Keratinocyte (primary cell): ENCODE measurements around the gene LRRN4CL. TPM values are rescaled to one million over a fixed set of nuclear protein-coding genes. Genes with fewer than 3 reads are reported as not detected.

Experiments used
- DNase-seq: peaks from one replicate; pipeline ENCODE4 v3.0.0-alpha.2; 2011; ENCODE audit warnings: low read depth, missing footprints, low spot score
- FAIRE-seq: peaks from 2 replicates; lab custom pipeline; 2011; peaks lifted over from hg19 to GRCh38; lab: Jason Lieb, UNC
- H2AFZ ChIP-seq: 2 replicates; pipeline ENCODE4 v1.6.0; 2012; ENCODE audit warnings: low read length, control low read depth, inconsistent platforms; ENCODE audit not compliant: control insufficient read depth
- H3K27ac ChIP-seq: 2 replicates; pipeline ENCODE4 v1.5.1; 2011; ENCODE audit warnings: low read length; ENCODE audit not compliant: control insufficient read depth, insufficient read depth
- H3K27me3 ChIP-seq: 3 replicates; pipeline ENCODE4 v1.6.0; 2011; ENCODE audit warnings: low read length; ENCODE audit not compliant: control insufficient read depth, insufficient read depth; ENCODE audit errors: extremely low read depth
- H3K36me3 ChIP-seq, 2 experiments: 2 replicates in 1 of 2; 3 replicates in 1 of 2; pipeline ENCODE4 v1.5.1; 2011; ENCODE audit warnings: low read length in 2 of 2, mild to moderate bottlenecking in 1 of 2; ENCODE audit not compliant: control insufficient read depth in 2 of 2, insufficient read depth in 2 of 2; ENCODE audit errors: extremely low read depth in 1 of 2
- H3K4me1 ChIP-seq: 3 replicates; pipeline ENCODE4 v1.5.1; 2011; ENCODE audit warnings: low read length; ENCODE audit not compliant: control insufficient read depth, insufficient read depth; ENCODE audit errors: extremely low read depth
- H3K4me2 ChIP-seq: 3 replicates; pipeline ENCODE4 v1.6.0; 2011; ENCODE audit warnings: low read depth, low read length; ENCODE audit not compliant: control insufficient read depth, insufficient read depth; ENCODE audit errors: extremely low read depth
- H3K4me3 ChIP-seq, 3 experiments: fragments of 200-600 bp in 1 of 3; sonication (generic) in 1 of 3; 2 replicates in 2 of 3; 3 replicates in 1 of 3; pipeline ENCODE4 v1.5.1; 2011 to 2016; ENCODE audit warnings: low read length in 3 of 3, mild to moderate bottlenecking in 3 of 3, control low read depth in 2 of 3, inconsistent platforms in 1 of 3, low read depth in 1 of 3, mixed read lengths in 1 of 3, mixed run types in 1 of 3, moderate library complexity in 1 of 3; ENCODE audit not compliant: control insufficient read depth in 2 of 3, insufficient read depth in 2 of 3; ENCODE audit errors: extremely low read depth in 1 of 3
- H3K79me2 ChIP-seq: 2 replicates; pipeline ENCODE4 v1.6.0; 2012; ENCODE audit warnings: low read length; ENCODE audit not compliant: control insufficient read depth, insufficient read depth
- H3K9ac ChIP-seq: 3 replicates; pipeline ENCODE4 v1.6.0; 2011; ENCODE audit warnings: low read length; ENCODE audit not compliant: control insufficient read depth, insufficient read depth; ENCODE audit errors: extremely low read depth
- H3K9me1 ChIP-seq: 3 replicates; pipeline ENCODE4 v1.6.0; 2011; ENCODE audit warnings: low read length; ENCODE audit not compliant: control insufficient read depth, insufficient read depth; ENCODE audit errors: extremely low read depth
- H3K9me3 ChIP-seq: 2 replicates; pipeline ENCODE4 v1.5.1; 2012; ENCODE audit warnings: low read depth, low read length; ENCODE audit not compliant: control insufficient read depth
- H4K20me1 ChIP-seq: 3 replicates; pipeline ENCODE4 v1.6.0; 2011; ENCODE audit warnings: low read length; ENCODE audit not compliant: control insufficient read depth, insufficient read depth; ENCODE audit errors: extremely low read depth
- CTCF ChIP-seq, 3 experiments: IDR thresholded peaks in 1 of 3; conservative IDR thresholded peaks in 1 of 3; optimal IDR thresholded peaks in 1 of 3; 2 replicates in 2 of 3; 3 replicates in 1 of 3; pipeline versions ENCODE3 to v1.5.1; 2011; ENCODE audit warnings: low read length in 3 of 3, mild to moderate bottlenecking in 3 of 3, moderate library complexity in 2 of 3, control low read depth in 1 of 3, inconsistent platforms in 1 of 3; ENCODE audit not compliant: insufficient read depth in 2 of 3; ENCODE audit errors: extremely low read depth in 1 of 3
- EZH2 ChIP-seq: IDR thresholded peaks from one replicate; pipeline ENCODE4 v1.6.1; 2012; ENCODE audit warnings: inconsistent platforms, mild to moderate bottlenecking, low read length, moderate library complexity
- dilution Hi-C: fragments of 300-500 bp; cut with MboI; formaldehyde crosslinking; loops from one replicate; pipeline ENCODE4 v1.7.0; 2020; ENCODE audit warnings: low sequenced_read_pairs; ENCODE audit not compliant: extremely low pct_ligation_motif_present
- polyA plus RNA-seq, 5 experiments: library from polyadenylated mRNA; depleted of rRNA in 3 of 5; stranded (reverse) in 3 of 5; stranded (forward) in 1 of 5; unstranded in 1 of 5; fragments of >200 nt; gene quantifications; 1 replicate in 1 of 5; 2 replicates in 3 of 5; 3 replicates in 1 of 5; pipeline versions ENCODE4 v1.2.1 to v1.2.3, GENCODE V29; 2011 to 2012; ENCODE audit warnings: missing spikeins in 2 of 5, low read depth in 1 of 5, low replicate concordance in 1 of 5

LRRN4CL gene
- polyA plus RNA-seq, 1 donor (not counting 4 experiments of a cell fraction or from before 2014, with no cell fraction given): 0.08 TPM

GRCh38 chr11:62706850-62707247, 17.5 kb upstream of the LRRN4CL start:
- FAIRE-seq (no peak), DNase-seq (no peak)
- H3K4me1 ChIP-seq: peaks cover 36% of the 10 kb centered on the region
- no peaks in the 10 kb centered on the region for H3K9me3 ChIP-seq
- H3K4me3 ChIP-seq: no peak overlapping the region
- H2AFZ ChIP-seq: no peak overlapping the region
- H4K20me1 ChIP-seq: no peaks in the 10 kb centered on the region
- no peak overlapping the region for H3K27ac ChIP-seq
- H3K9me1 ChIP-seq: no peaks in the 10 kb centered on the region
- peak overlapping the region; percentile 52 for H3K9ac ChIP-seq
- peak overlapping the region; percentile 72 for H3K4me2 ChIP-seq
- H3K36me3 ChIP-seq: peaks cover 2 to 13% of the 10 kb centered on the region in 2 experiments
- H3K79me2 ChIP-seq: no peaks in the 10 kb centered on the region
- TF ChIP-seq EZH2: no peak
- TF ChIP-seq CTCF (optimal IDR thresholded peaks at IDR 0.05 in 1 of 3, IDR thresholded peaks at IDR 0.05 in 1 of 3, conservative IDR thresholded peaks at IDR 0.05 in 1 of 3; ENCODE audit: extremely low read depth in 1 of 3, insufficient read depth in 2 of 3, low read length in 3 of 3): no peak
- dilution Hi-C loops: no loop called here
- no peaks in the 10 kb centered on the region for H3K27me3 ChIP-seq

- no peak for FAIRE-seq
- no peak for TF ChIP-seq EZH2
- TF ChIP-seq CTCF (optimal IDR thresholded peaks at IDR 0.05 in 1 of 3, IDR thresholded peaks at IDR 0.05 in 1 of 3, conservative IDR thresholded peaks at IDR 0.05 in 1 of 3; ENCODE audit: extremely low read depth in 1 of 3, insufficient read depth in 2 of 3, low read length in 3 of 3): no peak
- DNase-seq: peak; percentile 73
- Histone ChIP-seq H3K9ac (peak overlapping the region; percentile 86), H3K36me3 (peaks cover 2 to 11% of the 10 kb centered on the region in 2 experiments), H3K9me1 (no peaks in the 10 kb centered on the region), H3K4me3 (peak overlapping the region; percentile 59 to 95 (median 72)), H4K20me1 (no peaks in the 10 kb centered on the region), H3K27me3 (no peaks in the 10 kb centered on the region), H3K4me2 (peak overlapping the region; percentile 99), H3K79me2 (no peaks in the 10 kb centered on the region), H3K4me1 (peaks cover 36% of the 10 kb centered on the region), H3K27ac (peak overlapping the region; percentile 87), H2AFZ (peak overlapping the region; percentile 92), H3K9me3 (no peaks in the 10 kb centered on the region)
- dilution Hi-C loops: no loop called here
These were observed 16.8 kb upstream of the LRRN4CL start for GRCh38 chr11:62705880-62706849.
